ENCODE data around the gene HDLBP. TPM values are rescaled to one million over a fixed set of nuclear protein-coding genes. Genes with fewer than 3 reads are reported as not detected.

HDLBP gene
- total RNA-seq, 1 donor from 2014 or later, result 839 TPM

GRCh38 chr2:241242306-241242705, 73.2 kb downstream of the HDLBP start:
- Mint-ChIP-seq H3K27me3 (ENCODE audit: unreplicated experiment) (no peaks in the 10 kb centered on the region), H3K4me3 (ENCODE audit: unreplicated experiment) (no peak overlapping the region), H3K4me1 (ENCODE audit: unreplicated experiment) (no peaks in the 10 kb centered on the region), H3K36me3 (ENCODE audit: unreplicated experiment) (peaks cover 76% of the 10 kb centered on the region), H3K9me3 (ENCODE audit: unreplicated experiment) (no peaks in the 10 kb centered on the region), H3K27ac (ENCODE audit: unreplicated experiment) (no peak overlapping the region)
- TF ChIP-seq CTCF (IDR thresholded peaks at IDR 0.05), result no peak
- no peak for DNase-seq (ENCODE audit: extremely low spot score, unreplicated experiment)

DNA sequence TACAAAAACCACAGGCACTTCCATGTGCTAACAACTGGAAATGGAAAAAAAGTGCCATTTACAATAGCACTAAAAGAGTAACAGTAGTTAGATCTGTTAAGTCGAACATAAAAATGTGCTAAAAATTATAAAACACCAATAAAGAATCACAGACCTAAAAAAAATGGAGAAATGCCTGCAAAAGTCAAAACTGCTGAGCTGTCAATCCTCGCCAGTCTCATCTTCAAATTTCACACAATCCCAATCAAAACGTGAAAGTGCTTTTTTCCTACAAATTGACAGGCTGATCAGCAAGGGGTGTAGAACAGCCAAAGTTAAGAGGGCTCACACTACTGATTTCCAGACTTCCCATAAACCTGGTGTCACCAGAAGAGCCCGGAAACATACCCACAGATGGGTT, 73.8 kb downstream of the HDLBP start:
- Mint-ChIP-seq H3K36me3 (ENCODE audit: unreplicated experiment) (peaks cover 78% of the 10 kb centered on the region), H3K4me1 (ENCODE audit: unreplicated experiment) (no peaks in the 10 kb centered on the region), H3K9me3 (ENCODE audit: unreplicated experiment) (no peaks in the 10 kb centered on the region), H3K27ac (ENCODE audit: unreplicated experiment) (no peak overlapping the region), H3K4me3 (ENCODE audit: unreplicated experiment) (no peak overlapping the region), H3K27me3 (ENCODE audit: unreplicated experiment) (no peaks in the 10 kb centered on the region)
- no peak for TF ChIP-seq CTCF (IDR thresholded peaks at IDR 0.05)
- DNase-seq (ENCODE audit: extremely low spot score, unreplicated experiment), result no peak

DNA sequence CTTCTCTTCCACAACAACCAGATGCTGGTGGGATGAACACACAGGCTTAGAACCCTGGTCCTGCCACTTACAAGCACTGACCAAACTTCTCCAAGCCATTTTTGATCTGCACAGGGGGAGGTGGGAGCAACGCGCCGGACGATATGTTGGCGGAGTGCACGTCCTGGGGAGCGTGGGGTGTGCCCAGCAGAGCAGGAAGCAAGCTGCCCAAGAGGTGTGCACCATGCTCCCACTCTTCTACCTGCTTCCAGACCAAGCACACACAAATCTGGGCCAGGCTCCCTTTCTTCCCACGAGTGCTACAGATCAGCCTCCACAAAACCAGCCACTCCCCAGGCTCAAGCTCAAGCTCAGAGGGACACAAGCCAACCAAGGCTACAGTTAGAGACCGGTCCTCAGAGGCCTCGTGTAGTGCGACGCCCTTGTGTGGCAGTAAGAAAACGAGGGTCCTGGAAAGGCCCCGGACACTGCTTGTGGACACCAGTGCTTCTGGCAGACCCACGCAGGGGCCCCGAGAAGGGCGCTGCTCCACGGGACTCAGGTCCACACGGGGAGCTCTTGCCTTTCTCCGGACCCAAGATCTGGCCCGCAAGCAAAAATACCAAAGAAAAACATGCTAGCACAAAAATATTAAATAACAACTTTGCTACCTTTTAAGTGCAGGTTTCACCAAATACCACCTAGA, 75.0 kb downstream of the HDLBP start:
- DNase-seq (ENCODE audit: extremely low spot score, unreplicated experiment), result no peak
- Mint-ChIP-seq H3K9me3 (ENCODE audit: unreplicated experiment) (no peaks in the 10 kb centered on the region), H3K36me3 (ENCODE audit: unreplicated experiment) (peaks cover 76% of the 10 kb centered on the region), H3K27me3 (ENCODE audit: unreplicated experiment) (no peaks in the 10 kb centered on the region), H3K4me3 (ENCODE audit: unreplicated experiment) (no peak overlapping the region), H3K4me1 (ENCODE audit: unreplicated experiment) (no peaks in the 10 kb centered on the region), H3K27ac (ENCODE audit: unreplicated experiment) (no peak overlapping the region)
- no peak for TF ChIP-seq CTCF (IDR thresholded peaks at IDR 0.05)

GRCh38 chr2:241239552-241240202, 75.8 kb downstream of the HDLBP start:
- Mint-ChIP-seq H3K9me3 (ENCODE audit: unreplicated experiment) (no peaks in the 10 kb centered on the region), H3K27ac (ENCODE audit: unreplicated experiment) (no peak overlapping the region), H3K4me1 (ENCODE audit: unreplicated experiment) (no peaks in the 10 kb centered on the region), H3K4me3 (ENCODE audit: unreplicated experiment) (no peak overlapping the region), H3K36me3 (ENCODE audit: unreplicated experiment) (peaks cover 82% of the 10 kb centered on the region), H3K27me3 (ENCODE audit: unreplicated experiment) (no peaks in the 10 kb centered on the region)
- DNase-seq (ENCODE audit: extremely low spot score, unreplicated experiment), result no peak
- TF ChIP-seq CTCF (IDR thresholded peaks at IDR 0.05), result no peak

DNA sequence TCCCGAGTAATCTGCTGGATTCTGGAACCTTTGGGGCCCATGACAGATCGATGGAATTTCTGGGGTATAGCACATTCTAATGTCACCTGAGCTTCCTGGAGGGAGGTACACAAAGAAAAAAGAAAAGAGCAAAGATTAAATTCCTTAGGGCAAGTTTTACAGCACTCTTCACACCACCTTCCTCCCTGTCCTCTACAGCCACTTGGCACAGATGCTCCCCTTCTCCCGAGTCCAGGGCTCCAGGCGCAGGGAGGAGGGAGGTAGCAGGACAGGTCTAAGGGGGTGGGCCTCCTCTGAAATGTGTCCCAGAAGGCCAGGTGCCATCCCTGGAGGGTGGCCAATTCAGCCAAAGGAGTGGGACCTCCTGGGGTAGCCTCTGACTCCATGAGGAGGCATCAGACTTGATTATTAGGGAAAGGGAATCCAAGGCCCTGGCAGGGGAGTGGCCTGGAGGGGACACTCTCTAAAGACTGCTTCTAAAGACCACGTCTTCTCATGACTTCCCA, 76.7 kb downstream of the HDLBP start:
- H3K36me3 Mint-ChIP-seq (ENCODE audit: unreplicated experiment), result peaks cover 83% of the 10 kb centered on the region
- H3K9me3 Mint-ChIP-seq (ENCODE audit: unreplicated experiment), result no peaks in the 10 kb centered on the region
- no peak overlapping the region for H3K4me3 Mint-ChIP-seq (ENCODE audit: unreplicated experiment)
- no peak for DNase-seq (ENCODE audit: extremely low spot score, unreplicated experiment)
- H3K27me3 Mint-ChIP-seq (ENCODE audit: unreplicated experiment), result no peaks in the 10 kb centered on the region
- H3K4me1 Mint-ChIP-seq (ENCODE audit: unreplicated experiment), result no peaks in the 10 kb centered on the region
- no peak for TF ChIP-seq CTCF (IDR thresholded peaks at IDR 0.05)
- H3K27ac Mint-ChIP-seq (ENCODE audit: unreplicated experiment), result no peak overlapping the region

All from osteocyte (in vitro differentiated cells).